GM12864 (cell line): ENCODE data around the gene THADA.

ENCODE experiments used
- DNase-seq: peaks from one replicate; pipeline ENCODE4 v3.0.0-alpha.2; 2011; ENCODE audit warnings: low read depth
- H3K4me3 ChIP-seq: 2 replicates; pipeline ENCODE4 v1.5.1; 2011; ENCODE audit warnings: mild to moderate bottlenecking, low read depth, low read length, control low read depth
- CTCF ChIP-seq: IDR thresholded peaks from 2 replicates; pipeline ENCODE4 v1.5.1; 2011; ENCODE audit warnings: low read depth, mild to moderate bottlenecking, moderate library complexity, low read length, control low read depth, inconsistent platforms; ENCODE audit errors: missing control alignments

The THADA gene

GRCh38 chr2:43459446-43460173 lies 136.2 kb downstream of the THADA start:
- no peak overlapping the region for H3K4me3 ChIP-seq
- TF ChIP-seq CTCF: no peak
- no peak for DNase-seq

GRCh38 chr2:43458014-43458628 lies 137.7 kb downstream of the THADA start:
- no peak for TF ChIP-seq CTCF
- DNase-seq: no peak
- no peak overlapping the region for H3K4me3 ChIP-seq

GRCh38 chr2:43455731-43456642 lies 139.9 kb downstream of the THADA start:
- no peak for DNase-seq
- H3K4me3 ChIP-seq: no peak overlapping the region
- peak; percentile 7 for TF ChIP-seq CTCF

GRCh38 chr2:43455296-43455695 lies 140.5 kb downstream of the THADA start:
- no peak overlapping the region for H3K4me3 ChIP-seq
- TF ChIP-seq CTCF: no peak
- no peak for DNase-seq

- DNase-seq: no peak
- H3K4me3 ChIP-seq: no peak overlapping the region
- no peak for TF ChIP-seq CTCF
These were observed 141.0 kb downstream of the THADA start for GRCh38 chr2:43454791-43455190.

GRCh38 chr2:43453179-43454170 lies 142.4 kb downstream of the THADA start:
- TF ChIP-seq CTCF: no peak
- no peak overlapping the region for H3K4me3 ChIP-seq
- no peak for DNase-seq
